Activated CD8-positive, alpha-beta T cell treated with anti-CD3 and anti-CD28 coated beads, Interleukin-2, amount 10 ng/mL, durations not matched to agents 7 days and 5 days (primary cell): Measurements from ENCODE around the gene PDSS2. TPM values are rescaled to one million over a fixed set of nuclear protein-coding genes. Genes with fewer than 3 reads are reported as not detected.
"Not testable (repeated sequence)": the region's sequence is repeated elsewhere in the genome, so short reads cannot be mapped to it uniquely, and the experiment has no call there.

Experiments used
- ATAC-seq: fragments of 150-1000 bp; cut with Tn5 transposase; one replicate; pipeline ENCODE4 v1.10.0; 2021; ENCODE audit warnings: moderate library complexity
- CTCF ChIA-PET: fragments of 350-600 bp; sonication (Branson Sonifier 250); formaldehyde crosslinking; loops from one replicate; lab custom pipeline; 2021; ENCODE audit warnings: antibody characterized with exemption; lab: Charles Lee
- POLR2A ChIA-PET: fragments of 350-600 bp; sonication (Branson Sonifier 250); formaldehyde crosslinking; loops from one replicate; lab custom pipeline; 2021; ENCODE audit warnings: antibody characterized with exemption; lab: Charles Lee
- DNase-seq: peaks from one replicate; pipeline ENCODE4 v3.0.0-alpha.2; 2020
- H3K27ac Mint-ChIP-seq: one replicate; pipeline ENCODE4 v1.8.0; 2021; ENCODE audit warnings: mild to moderate bottlenecking, mixed read lengths
- H3K27me3 Mint-ChIP-seq: one replicate; pipeline ENCODE4 v1.8.0; 2021; ENCODE audit warnings: low read depth, mixed read lengths
- H3K36me3 Mint-ChIP-seq: one replicate; pipeline ENCODE4 v1.8.0; 2021; ENCODE audit warnings: low read depth, mixed read lengths
- H3K4me1 Mint-ChIP-seq: one replicate; pipeline ENCODE4 v1.8.0; 2021; ENCODE audit warnings: low read depth, mixed read lengths
- H3K4me3 Mint-ChIP-seq: one replicate; pipeline ENCODE4 v1.8.0; 2021; ENCODE audit warnings: mild to moderate bottlenecking, mixed read lengths
- H3K9me3 Mint-ChIP-seq: one replicate; pipeline ENCODE4 v1.8.0; 2022; ENCODE audit warnings: mixed read lengths; ENCODE audit not compliant: insufficient read depth
- total RNA-seq, 2 experiments: library from RNA; stranded (reverse); gene quantifications; one replicate each; pipeline ENCODE4 v1.2.3, GENCODE V29; 2021

PDSS2 gene
- total RNA-seq, 2 experiments from 2014 or later: 14.2 to 14.6 TPM

- ChIA-PET CTCF (interaction anchor here (0.9 to 1.6 kb wide), 2 partner anchors 10 to 23 kb away, joined by 3 to 4 read pairs; no protein-coding TSS in a partner anchor), POLR2A (no interaction called here)
- Mint-ChIP-seq H3K4me3 (no peak overlapping the region), H3K27ac (no peak overlapping the region), H3K4me1 (no peaks in the 10 kb centered on the region), H3K36me3 (no peaks in the 10 kb centered on the region), H3K27me3 (no peaks in the 10 kb centered on the region), H3K9me3 (no peaks in the 10 kb centered on the region)
- ATAC-seq (no peak), DNase-seq (no peak)
These were observed 150.7 kb downstream of the PDSS2 start for GRCh38 chr6:107308677-107309076.

GRCh38 chr6:107305994-107306393 is 153.4 kb downstream of the PDSS2 start:
- H3K27ac Mint-ChIP-seq, H3K27me3 Mint-ChIP-seq, ATAC-seq, DNase-seq, H3K36me3 Mint-ChIP-seq, H3K4me1 Mint-ChIP-seq, POLR2A ChIA-PET, H3K4me3 Mint-ChIP-seq, H3K9me3 Mint-ChIP-seq: not testable (repeated sequence)
- CTCF ChIA-PET: interaction anchor here (1.0 kb wide), 1 partner anchor 12 kb away, joined by 5 read pairs; no protein-coding TSS in a partner anchor

- CTCF ChIA-PET: interaction anchor here (1.0 kb wide), 1 partner anchor 13 kb away, joined by 5 read pairs; no protein-coding TSS in a partner anchor
- POLR2A ChIA-PET: no interaction called here
- H3K4me1 Mint-ChIP-seq: no peaks in the 10 kb centered on the region
These were observed 154.0 kb downstream of the PDSS2 start for GRCh38 chr6:107305391-107305790.

GRCh38 chr6:107304421-107305025 is 154.8 kb downstream of the PDSS2 start:
- H3K9me3 Mint-ChIP-seq: no peaks in the 10 kb centered on the region
- CTCF ChIA-PET: interaction anchor here (1.5 kb wide), 1 partner anchor 14 kb away, joined by 3 read pairs; no protein-coding TSS in a partner anchor
- H3K4me3 Mint-ChIP-seq: no peak overlapping the region
- H3K4me1 Mint-ChIP-seq: no peaks in the 10 kb centered on the region
- POLR2A ChIA-PET: no interaction called here
- H3K36me3 Mint-ChIP-seq: no peaks in the 10 kb centered on the region
- no peak overlapping the region for H3K27ac Mint-ChIP-seq
- H3K27me3 Mint-ChIP-seq: no peaks in the 10 kb centered on the region
- ATAC-seq (no peak), DNase-seq (no peak)

More at GRCh38 chr6:107305391-107305790, 154.0 kb downstream of the PDSS2 start:
- no peaks in the 10 kb centered on the region for H3K27me3 Mint-ChIP-seq
- H3K27ac Mint-ChIP-seq: no peak overlapping the region
- ATAC-seq (no peak), DNase-seq (no peak)
- no peaks in the 10 kb centered on the region for H3K9me3 Mint-ChIP-seq
- no peaks in the 10 kb centered on the region for H3K36me3 Mint-ChIP-seq
- H3K4me3 Mint-ChIP-seq: no peak overlapping the region

GRCh38 chr6:107293350-107293749 is 166.0 kb downstream of the PDSS2 start:
- DNase-seq: no peak
- CTCF ChIA-PET: interaction anchor here (1.3 kb wide), 1 partner anchor 193 kb away, joined by 3 read pairs; no protein-coding TSS in a partner anchor
- Mint-ChIP-seq H3K27me3 (no peaks in the 10 kb centered on the region), H3K4me1 (no peaks in the 10 kb centered on the region), H3K27ac (no peak overlapping the region), H3K9me3 (no peaks in the 10 kb centered on the region), H3K4me3 (no peak overlapping the region), H3K36me3 (no peaks in the 10 kb centered on the region)
- no peak for ATAC-seq
- POLR2A ChIA-PET: no interaction called here

- no peaks in the 10 kb centered on the region for H3K36me3 Mint-ChIP-seq
- H3K27me3 Mint-ChIP-seq: no peaks in the 10 kb centered on the region
- ATAC-seq (no peak), DNase-seq (no peak)
- ChIA-PET CTCF (interaction anchor here (1.3 kb wide), 1 partner anchor 193 kb away, joined by 3 read pairs; no protein-coding TSS in a partner anchor), POLR2A (no interaction called here)
- H3K4me3 Mint-ChIP-seq: no peak overlapping the region
- no peak overlapping the region for H3K27ac Mint-ChIP-seq
- H3K4me1 Mint-ChIP-seq: no peaks in the 10 kb centered on the region
- H3K9me3 Mint-ChIP-seq: no peaks in the 10 kb centered on the region
These were observed 166.6 kb downstream of the PDSS2 start for GRCh38 chr6:107292715-107293271.

GRCh38 chr6:107290491-107290890 is 168.9 kb downstream of the PDSS2 start:
- DNase-seq (no peak), ATAC-seq (no peak)
- H3K4me3 Mint-ChIP-seq: no peak overlapping the region
- no peaks in the 10 kb centered on the region for H3K9me3 Mint-ChIP-seq
- H3K27me3 Mint-ChIP-seq: no peaks in the 10 kb centered on the region
- POLR2A ChIA-PET: interaction anchor here (0.6 kb wide), 1 partner anchor 1454 kb away, joined by 3 read pairs; no protein-coding TSS in a partner anchor
- no peaks in the 10 kb centered on the region for H3K4me1 Mint-ChIP-seq
- H3K36me3 Mint-ChIP-seq: no peaks in the 10 kb centered on the region
- H3K27ac Mint-ChIP-seq: no peak overlapping the region
- CTCF ChIA-PET: no interaction called here

GRCh38 chr6:107289258-107289657 is 170.1 kb downstream of the PDSS2 start:
- H3K36me3 Mint-ChIP-seq, H3K4me1 Mint-ChIP-seq, H3K4me3 Mint-ChIP-seq, DNase-seq, CTCF ChIA-PET, POLR2A ChIA-PET, H3K9me3 Mint-ChIP-seq, H3K27ac Mint-ChIP-seq, ATAC-seq, H3K27me3 Mint-ChIP-seq: not testable (repeated sequence)

- H3K4me1 Mint-ChIP-seq, H3K27ac Mint-ChIP-seq, POLR2A ChIA-PET, DNase-seq, ATAC-seq, H3K9me3 Mint-ChIP-seq, H3K27me3 Mint-ChIP-seq, CTCF ChIA-PET, H3K4me3 Mint-ChIP-seq, H3K36me3 Mint-ChIP-seq: not testable (repeated sequence)
These were observed 173.7 kb downstream of the PDSS2 start for GRCh38 chr6:107285683-107286082.

GRCh38 chr6:107284805-107285204 is 174.6 kb downstream of the PDSS2 start:
- ChIA-PET CTCF (no interaction called here), POLR2A (no interaction called here)
- DNase-seq (no peak), ATAC-seq (no peak)
- Mint-ChIP-seq H3K4me3 (no peak overlapping the region), H3K36me3 (no peaks in the 10 kb centered on the region), H3K4me1 (no peaks in the 10 kb centered on the region), H3K27me3 (no peaks in the 10 kb centered on the region), H3K27ac (no peak overlapping the region), H3K9me3 (no peaks in the 10 kb centered on the region)

GRCh38 chr6:107280791-107281190 is 178.6 kb downstream of the PDSS2 start:
- ChIA-PET CTCF (no interaction called here), POLR2A (no interaction called here)
- Mint-ChIP-seq H3K27me3 (no peaks in the 10 kb centered on the region), H3K4me1 (no peaks in the 10 kb centered on the region), H3K27ac (no peak overlapping the region), H3K4me3 (no peak overlapping the region), H3K36me3 (no peaks in the 10 kb centered on the region), H3K9me3 (no peaks in the 10 kb centered on the region)
- ATAC-seq: no peak
- no peak for DNase-seq

- CTCF ChIA-PET, ATAC-seq, H3K4me3 Mint-ChIP-seq, DNase-seq, H3K9me3 Mint-ChIP-seq, H3K27ac Mint-ChIP-seq, H3K36me3 Mint-ChIP-seq, POLR2A ChIA-PET, H3K4me1 Mint-ChIP-seq, H3K27me3 Mint-ChIP-seq: not testable (repeated sequence)
These were observed 179.4 kb downstream of the PDSS2 start for GRCh38 chr6:107280001-107280400.
